T-helper 17 cell (primary cell): ENCODE measurements around the gene CCNO. TPM values are rescaled to one million over a fixed set of nuclear protein-coding genes. Genes with fewer than 3 reads are reported as not detected.

Experiments
- ATAC-seq: fragments of 150-1000 bp; cut with Tn5 transposase; 2 replicates; pipeline ENCODE4 v1.10.0; 2021; ENCODE audit warnings: mild to moderate bottlenecking, moderate library complexity
- DNase-seq, 3 donors: peaks; one replicate each; pipeline versions ENCODE4 v3.0.0 to v3.0.0-alpha.2; 2020 to 2021
- H3K9me3 ChIP-seq: one replicate; pipeline ENCODE4 v1.7.0; 2013; ENCODE audit warnings: low read length, mild to moderate bottlenecking; ENCODE audit not compliant: control insufficient read depth, poor library complexity, severe bottlenecking
- H3K27ac Mint-ChIP-seq: one replicate; pipeline ENCODE4 v1.8.0; 2022; ENCODE audit warnings: mild to moderate bottlenecking, moderate library complexity, mixed read lengths
- H3K27me3 Mint-ChIP-seq: one replicate; pipeline ENCODE4 v1.8.0; 2022; ENCODE audit warnings: mixed read lengths
- H3K36me3 Mint-ChIP-seq: one replicate; pipeline ENCODE4 v1.8.0; 2022; ENCODE audit warnings: low read depth, mixed read lengths
- H3K4me1 Mint-ChIP-seq: one replicate; pipeline ENCODE4 v1.8.0; 2022; ENCODE audit warnings: mild to moderate bottlenecking, mixed read lengths
- H3K4me3 Mint-ChIP-seq: one replicate; pipeline ENCODE4 v1.8.0; 2022; ENCODE audit warnings: mild to moderate bottlenecking, moderate library complexity, mixed read lengths
- total RNA-seq, 4 donors: library from RNA in 2 of 4; stranded (reverse) in 2 of 4; gene quantifications; one replicate each; pipeline ENCODE4 v1.2.3 and lab custom pipeline; 2022 to 2026

The CCNO gene
- total RNA-seq, 2 donors from 2014 or later: not detected

- no peak overlapping the region for H3K4me3 Mint-ChIP-seq
- peaks cover 24% of the 10 kb centered on the region for H3K4me1 Mint-ChIP-seq
- ATAC-seq: no peak
Observed at GRCh38 chr5:55230086-55230629, 3.2 kb downstream of the CCNO start.

GRCh38 chr5:55227664-55228430, 5.6 kb downstream of the CCNO start:
- peak overlapping the region; percentile 43 for H3K27ac Mint-ChIP-seq
- ATAC-seq (no peak), DNase-seq (no peak)
- H3K4me1 Mint-ChIP-seq: peaks cover 26% of the 10 kb centered on the region
- peak overlapping the region; percentile 88 for H3K4me3 Mint-ChIP-seq
- H3K27me3 Mint-ChIP-seq: peaks cover 90% of the 10 kb centered on the region
- H3K36me3 Mint-ChIP-seq: peaks cover 6% of the 10 kb centered on the region
- H3K9me3 ChIP-seq: no peaks in the 10 kb centered on the region

More at GRCh38 chr5:55230086-55230629, 3.2 kb downstream of the CCNO start:
- peaks cover 80% of the 10 kb centered on the region for H3K27me3 Mint-ChIP-seq
- no peaks in the 10 kb centered on the region for H3K9me3 ChIP-seq
- H3K36me3 Mint-ChIP-seq: peaks cover 6% of the 10 kb centered on the region
- H3K27ac Mint-ChIP-seq: peak overlapping the region; percentile 27
- DNase-seq: no peak

- Mint-ChIP-seq H3K27me3 (peaks cover 90% of the 10 kb centered on the region), H3K4me1 (peaks cover 27% of the 10 kb centered on the region), H3K36me3 (peaks cover 1% of the 10 kb centered on the region), H3K27ac (peak within 1 kb of the TSS; percentile 43), H3K4me3 (peak within 1 kb of the TSS; percentile 88)
- ATAC-seq (peak; percentile 64), DNase-seq (peak in 2 of 3 donors; percentile 23 to 26)
- no peaks in the 10 kb centered on the region for H3K9me3 ChIP-seq
Observed at GRCh38 chr5:55226934-55227663, 6.3 kb downstream of the CCNO start, which contains the start of gene MCIDAS. MCIDAS (minus strand) TSS chr5:55227315; CDS start chr5:55227138, 177 bp downstream.

- H3K36me3 Mint-ChIP-seq: peaks cover under 1% of the 10 kb centered on the region
- H3K27ac Mint-ChIP-seq: no peak overlapping the region
- peaks cover 87% of the 10 kb centered on the region for H3K27me3 Mint-ChIP-seq
- H3K9me3 ChIP-seq: no peaks in the 10 kb centered on the region
- ATAC-seq (peak; percentile 57), DNase-seq (no peak)
- peaks cover 25% of the 10 kb centered on the region for H3K4me1 Mint-ChIP-seq
- H3K4me3 Mint-ChIP-seq: peak overlapping the region; percentile 83
Observed at GRCh38 chr5:55226027-55226933, 7.1 kb downstream of the CCNO start.

GRCh38 chr5:55225346-55225745, 8.1 kb downstream of the CCNO start:
- peaks cover 87% of the 10 kb centered on the region for H3K27me3 Mint-ChIP-seq
- H3K9me3 ChIP-seq: no peaks in the 10 kb centered on the region
- DNase-seq: no peak
- no peak for ATAC-seq
- H3K4me3 Mint-ChIP-seq: peak overlapping the region; percentile 83
- H3K4me1 Mint-ChIP-seq: peaks cover 29% of the 10 kb centered on the region
- peaks cover 2% of the 10 kb centered on the region for H3K36me3 Mint-ChIP-seq
- H3K27ac Mint-ChIP-seq: no peak overlapping the region

GRCh38 chr5:55223812-55224240, 9.6 kb downstream of the CCNO start:
- peaks cover 2% of the 10 kb centered on the region for H3K36me3 Mint-ChIP-seq
- H3K27ac Mint-ChIP-seq: peak overlapping the region; percentile 51
- ATAC-seq (no peak), DNase-seq (no peak)
- no peaks in the 10 kb centered on the region for H3K9me3 ChIP-seq
- H3K4me1 Mint-ChIP-seq: peaks cover 31% of the 10 kb centered on the region
- H3K4me3 Mint-ChIP-seq: peak overlapping the region; percentile 69
- peaks cover 84% of the 10 kb centered on the region for H3K27me3 Mint-ChIP-seq

DNA sequence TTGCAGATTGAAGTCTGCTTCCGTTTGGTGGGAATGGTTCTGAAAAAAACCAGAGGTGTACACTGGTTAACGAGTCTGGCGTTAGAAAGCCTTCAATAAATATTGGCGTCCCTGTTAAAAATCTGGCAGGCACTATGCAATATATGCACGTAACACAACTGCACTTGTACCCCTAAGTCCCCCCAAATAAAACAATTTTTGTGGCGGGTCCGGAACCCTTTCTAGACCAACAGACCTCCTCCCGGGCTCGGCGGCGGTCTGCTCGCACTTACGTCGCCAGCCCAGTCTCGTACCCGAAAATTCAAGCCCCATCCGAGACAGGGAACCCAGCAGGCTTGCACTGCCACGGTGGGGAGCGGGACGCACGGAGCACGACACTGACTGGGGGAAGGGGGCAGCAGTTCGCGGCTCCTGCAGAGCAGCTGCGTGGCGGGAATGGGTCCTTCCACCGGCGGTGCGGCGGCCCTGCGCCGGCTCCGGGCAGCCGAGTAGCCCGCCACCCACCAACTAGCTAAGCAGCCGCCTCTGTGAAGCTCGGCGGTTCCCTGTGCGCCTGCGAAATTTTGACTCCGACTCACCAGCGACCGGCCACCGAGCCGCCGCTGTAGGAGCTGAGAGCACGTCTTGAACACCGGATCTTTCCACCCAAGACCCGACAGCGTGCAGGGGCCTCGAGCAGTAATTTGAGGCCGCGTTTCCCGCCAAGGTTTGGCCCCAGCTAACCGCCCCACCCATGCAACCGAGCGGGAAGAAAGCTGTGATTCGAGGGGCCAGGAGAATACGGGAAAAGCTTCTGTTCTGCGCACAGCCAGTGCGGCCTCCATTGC, 10.2 kb downstream of the CCNO start:
- no peaks in the 10 kb centered on the region for H3K9me3 ChIP-seq
- peak overlapping the region; percentile 69 for H3K4me3 Mint-ChIP-seq
- peaks cover 29% of the 10 kb centered on the region for H3K4me1 Mint-ChIP-seq
- no peak for ATAC-seq
- no peak for DNase-seq
- H3K27me3 Mint-ChIP-seq: peaks cover 82% of the 10 kb centered on the region
- H3K27ac Mint-ChIP-seq: peak overlapping the region; percentile 51
- H3K36me3 Mint-ChIP-seq: peaks cover 2% of the 10 kb centered on the region

- H3K4me3 Mint-ChIP-seq: peak overlapping the region; percentile 34
- H3K9me3 ChIP-seq: no peaks in the 10 kb centered on the region
- peaks cover 22% of the 10 kb centered on the region for H3K4me1 Mint-ChIP-seq
- DNase-seq: no peak
- ATAC-seq: no peak
- H3K36me3 Mint-ChIP-seq: peaks cover 2% of the 10 kb centered on the region
- peaks cover 81% of the 10 kb centered on the region for H3K27me3 Mint-ChIP-seq
- peak overlapping the region; percentile 27 for H3K27ac Mint-ChIP-seq
Observed at GRCh38 chr5:55222092-55222984, 11.1 kb downstream of the CCNO start.

- no peaks in the 10 kb centered on the region for H3K9me3 ChIP-seq
- Mint-ChIP-seq H3K36me3 (peaks cover 2% of the 10 kb centered on the region), H3K27me3 (peaks cover 80% of the 10 kb centered on the region), H3K27ac (no peak overlapping the region), H3K4me1 (peaks cover 22% of the 10 kb centered on the region), H3K4me3 (peak overlapping the region; percentile 69)
- no peak for DNase-seq
- ATAC-seq: peak; percentile 40
Observed at GRCh38 chr5:55220433-55221185, 12.8 kb downstream of the CCNO start.

GRCh38 chr5:55219770-55220169, 13.6 kb downstream of the CCNO start:
- no peak overlapping the region for H3K27ac Mint-ChIP-seq
- ATAC-seq (no peak), DNase-seq (no peak)
- peaks cover 2% of the 10 kb centered on the region for H3K36me3 Mint-ChIP-seq
- no peaks in the 10 kb centered on the region for H3K9me3 ChIP-seq
- H3K4me1 Mint-ChIP-seq: peaks cover 22% of the 10 kb centered on the region
- peak overlapping the region; percentile 69 for H3K4me3 Mint-ChIP-seq
- peaks cover 71% of the 10 kb centered on the region for H3K27me3 Mint-ChIP-seq

GRCh38 chr5:55218967-55219366, 14.4 kb downstream of the CCNO start:
- peaks cover 2% of the 10 kb centered on the region for H3K36me3 Mint-ChIP-seq
- peaks cover 22% of the 10 kb centered on the region for H3K4me1 Mint-ChIP-seq
- H3K27ac Mint-ChIP-seq: no peak overlapping the region
- ATAC-seq: no peak
- DNase-seq: no peak
- no peak overlapping the region for H3K4me3 Mint-ChIP-seq
- H3K27me3 Mint-ChIP-seq: peaks cover 63% of the 10 kb centered on the region
- H3K9me3 ChIP-seq: no peaks in the 10 kb centered on the region
